Activated T-cell treated with anti-CD3 and anti-CD28 coated beads, Interleukin-2, amount 50 U/mL, for 72 hours (primary cell): ENCODE data around the gene CALHM4. TPM values are rescaled to one million over a fixed set of nuclear protein-coding genes. Genes with fewer than 3 reads are reported as not detected.

Experiments used
- ATAC-seq, 2 donors: fragments of 150-1000 bp; cut with Tn5 transposase; replicated peaks in 1 of 2; 2 replicates each; pipeline ENCODE4 v1.10.0; 2021; ENCODE audit warnings: moderate library complexity in 2 of 2, mild to moderate bottlenecking in 1 of 2
- DNase-seq, 2 donors: peaks; one replicate each; pipeline ENCODE4 v3.0.0; 2021 to 2022; ENCODE audit warnings: mixed read lengths in 1 of 2
- H3K27ac Mint-ChIP-seq: one replicate; pipeline ENCODE4 v1.8.0; 2022; ENCODE audit warnings: mild to moderate bottlenecking, moderate library complexity, mixed read lengths
- H3K27me3 Mint-ChIP-seq: one replicate; pipeline ENCODE4 v1.8.0; 2022; ENCODE audit warnings: low read depth, mixed read lengths
- H3K36me3 Mint-ChIP-seq, 2 donors: one replicate each; pipeline ENCODE4 v1.8.0; 2022; ENCODE audit warnings: mixed read lengths in 2 of 2, mild to moderate bottlenecking in 1 of 2; ENCODE audit not compliant: insufficient read depth in 2 of 2
- H3K4me1 Mint-ChIP-seq: one replicate; pipeline ENCODE4 v1.8.0; 2022; ENCODE audit warnings: low read depth, mixed read lengths
- H3K4me3 Mint-ChIP-seq, 2 donors: one replicate each; pipeline ENCODE4 v1.8.0; 2022; ENCODE audit warnings: mild to moderate bottlenecking in 2 of 2, mixed read lengths in 2 of 2, moderate library complexity in 2 of 2
- H3K9me3 Mint-ChIP-seq, 2 donors: one replicate each; pipeline ENCODE4 v1.8.0; 2022; ENCODE audit warnings: mixed read lengths in 2 of 2
- total RNA-seq, 2 donors: library from RNA; stranded (reverse); gene quantifications; one replicate each; pipeline ENCODE4 v1.2.3, GENCODE V29; 2022

The CALHM4 gene
- total RNA-seq, 2 donors from 2014 or later, result not detected

- Mint-ChIP-seq H3K4me3 (no peak overlapping the region), H3K27me3 (peaks cover 39% of the 10 kb centered on the region), H3K36me3 (no peaks in the 10 kb centered on the region)
These were observed 24.8 kb upstream of the CALHM4 start for GRCh38 chr6:116528780-116529179.

DNA sequence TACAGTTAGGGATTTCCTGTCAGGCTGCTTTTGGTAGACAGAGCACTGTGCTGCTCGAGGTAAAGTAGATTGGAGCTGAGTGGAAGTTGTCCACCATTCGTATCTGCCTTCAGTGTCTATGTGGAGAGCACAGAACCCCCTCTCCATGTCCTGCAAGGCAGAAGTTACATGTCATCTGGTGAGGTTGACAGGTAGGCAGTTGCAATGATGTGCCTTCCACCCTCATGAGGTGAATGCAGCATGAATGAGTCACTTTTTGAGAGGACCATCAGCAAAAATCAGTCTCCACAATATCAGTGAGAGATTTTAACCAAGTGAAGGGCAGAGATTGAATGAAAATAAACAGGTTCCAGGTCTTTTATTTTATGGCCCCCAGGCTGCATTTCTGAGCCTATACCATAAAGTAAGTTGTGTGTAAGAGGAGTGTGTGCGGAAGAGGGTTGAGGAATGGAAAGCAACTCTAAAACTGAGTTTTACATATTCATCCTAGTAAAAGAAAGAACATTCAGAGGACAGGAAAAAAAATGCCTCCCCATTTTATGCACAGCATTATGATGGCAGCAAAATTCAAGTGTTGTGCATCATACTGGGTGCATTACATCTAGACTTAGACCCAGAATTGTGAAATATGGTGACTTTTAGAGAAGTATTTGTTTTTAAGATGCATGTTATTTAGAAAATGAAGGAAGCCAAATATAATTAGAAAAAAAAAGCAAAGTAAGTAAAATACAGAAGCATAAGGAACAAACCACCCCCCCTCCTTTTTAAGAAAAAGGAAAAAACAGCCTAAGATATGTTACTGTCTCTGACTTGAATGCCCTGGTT, 23.9 kb upstream of the CALHM4 start:
- Mint-ChIP-seq H3K9me3 (no peaks in the 10 kb centered on the region), H3K36me3 (no peaks in the 10 kb centered on the region), H3K27me3 (peaks cover 40% of the 10 kb centered on the region), H3K4me1 (no peaks in the 10 kb centered on the region), H3K4me3 (no peak overlapping the region), H3K27ac (no peak overlapping the region)
- DNase-seq, result no peak
- ATAC-seq, result no peak

More at GRCh38 chr6:116528780-116529179, 24.8 kb upstream of the CALHM4 start:
- Mint-ChIP-seq H3K9me3 (no peaks in the 10 kb centered on the region), H3K4me1 (no peaks in the 10 kb centered on the region), H3K27ac (no peak overlapping the region)
- DNase-seq (no peak), ATAC-seq (no peak)

- no peak for ATAC-seq
- no peak overlapping the region for H3K27ac Mint-ChIP-seq
- no peaks in the 10 kb centered on the region for H3K4me1 Mint-ChIP-seq
- peaks cover 40% of the 10 kb centered on the region for H3K27me3 Mint-ChIP-seq
- no peak for DNase-seq
- H3K36me3 Mint-ChIP-seq, result no peaks in the 10 kb centered on the region
- H3K4me3 Mint-ChIP-seq, result no peak overlapping the region
- no peaks in the 10 kb centered on the region for H3K9me3 Mint-ChIP-seq
These were observed 23.1 kb upstream of the CALHM4 start for GRCh38 chr6:116530436-116530835.

GRCh38 chr6:116531675-116532570, 21.6 kb upstream of the CALHM4 start:
- H3K4me1 Mint-ChIP-seq, result no peaks in the 10 kb centered on the region
- peak; percentile 59 to 62 for DNase-seq
- H3K36me3 Mint-ChIP-seq, result no peaks in the 10 kb centered on the region
- peak; percentile 85 to 86 for ATAC-seq
- H3K9me3 Mint-ChIP-seq, result no peaks in the 10 kb centered on the region
- H3K27ac Mint-ChIP-seq, result no peak overlapping the region
- H3K4me3 Mint-ChIP-seq, result no peak overlapping the region
- H3K27me3 Mint-ChIP-seq, result peaks cover 40% of the 10 kb centered on the region

- peaks cover 40% of the 10 kb centered on the region for H3K27me3 Mint-ChIP-seq
- H3K4me3 Mint-ChIP-seq, result no peak overlapping the region
- ATAC-seq (no peak), DNase-seq (no peak)
- no peak overlapping the region for H3K27ac Mint-ChIP-seq
- H3K4me1 Mint-ChIP-seq, result no peaks in the 10 kb centered on the region
- H3K9me3 Mint-ChIP-seq, result no peaks in the 10 kb centered on the region
- H3K36me3 Mint-ChIP-seq, result no peaks in the 10 kb centered on the region
These were observed 20.2 kb upstream of the CALHM4 start for GRCh38 chr6:116533233-116533957.

GRCh38 chr6:116535109-116535508, 18.4 kb upstream of the CALHM4 start:
- ATAC-seq (no peak), DNase-seq (no peak)
- H3K9me3 Mint-ChIP-seq, result no peaks in the 10 kb centered on the region
- H3K4me3 Mint-ChIP-seq, result no peak overlapping the region
- no peaks in the 10 kb centered on the region for H3K36me3 Mint-ChIP-seq
- no peaks in the 10 kb centered on the region for H3K4me1 Mint-ChIP-seq
- H3K27me3 Mint-ChIP-seq, result peaks cover 38% of the 10 kb centered on the region
- H3K27ac Mint-ChIP-seq, result no peak overlapping the region

- no peak overlapping the region for H3K27ac Mint-ChIP-seq
- H3K4me1 Mint-ChIP-seq, result no peaks in the 10 kb centered on the region
- H3K27me3 Mint-ChIP-seq, result peaks cover 42% of the 10 kb centered on the region
- no peaks in the 10 kb centered on the region for H3K36me3 Mint-ChIP-seq
- no peaks in the 10 kb centered on the region for H3K9me3 Mint-ChIP-seq
- H3K4me3 Mint-ChIP-seq, result no peak overlapping the region
- DNase-seq (peak; percentile 18 to 38), ATAC-seq (peak; percentile 54 to 60)
These were observed 17.3 kb upstream of the CALHM4 start for GRCh38 chr6:116536216-116536621.

DNA sequence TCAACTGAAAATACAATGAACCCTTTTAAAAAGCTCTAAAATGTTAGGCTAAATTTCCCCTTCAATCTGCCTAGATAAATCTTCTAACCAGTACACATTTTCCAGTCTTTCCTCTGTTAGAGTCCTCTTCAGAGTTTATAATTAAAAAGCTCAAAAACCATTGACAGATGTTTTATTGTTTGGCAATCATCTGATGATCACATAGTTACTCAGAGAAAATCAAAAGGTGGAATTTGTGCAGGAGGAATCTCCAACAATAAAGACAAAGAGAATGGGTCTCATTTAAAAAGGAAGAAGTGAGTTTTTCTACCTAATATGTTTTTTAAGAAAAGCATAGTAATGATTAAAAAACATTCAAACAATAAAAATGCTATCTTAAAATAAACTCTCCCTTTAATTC, 11.1 kb upstream of the CALHM4 start:
- peaks cover 49% of the 10 kb centered on the region for H3K27me3 Mint-ChIP-seq

GRCh38 chr6:116543149-116543548, 10.4 kb upstream of the CALHM4 start:
- Mint-ChIP-seq H3K4me3 (no peak overlapping the region), H3K27me3 (peaks cover 49% of the 10 kb centered on the region), H3K9me3 (no peaks in the 10 kb centered on the region), H3K27ac (no peak overlapping the region), H3K4me1 (no peaks in the 10 kb centered on the region), H3K36me3 (no peaks in the 10 kb centered on the region)
- DNase-seq, result no peak
- no peak for ATAC-seq

More for the DNA sequence above, 11.1 kb upstream of the CALHM4 start:
- DNase-seq (no peak), ATAC-seq (no peak)
- no peak overlapping the region for H3K4me3 Mint-ChIP-seq
- no peaks in the 10 kb centered on the region for H3K4me1 Mint-ChIP-seq
- no peaks in the 10 kb centered on the region for H3K36me3 Mint-ChIP-seq
- no peaks in the 10 kb centered on the region for H3K9me3 Mint-ChIP-seq
- H3K27ac Mint-ChIP-seq, result no peak overlapping the region

DNA sequence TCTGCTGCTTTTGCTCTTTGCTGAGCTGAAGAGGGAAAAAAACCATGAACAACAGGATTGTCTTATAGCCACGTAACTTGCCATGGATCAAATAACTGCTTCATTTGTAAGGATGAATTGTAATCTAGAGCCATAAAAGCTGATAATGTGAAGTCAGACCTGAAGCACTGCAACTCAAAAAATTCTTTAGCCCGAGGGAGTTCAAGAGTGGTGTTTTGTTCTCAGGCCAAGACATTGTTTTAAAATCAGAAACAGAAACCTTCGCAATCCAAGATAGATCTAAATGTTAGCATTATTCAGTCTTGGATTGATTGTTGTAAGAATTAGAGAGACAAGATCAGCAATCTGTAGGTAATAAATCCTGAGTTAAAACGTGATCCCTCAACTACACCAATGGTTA, 7.9 kb upstream of the CALHM4 start, which contains the start of gene TRAPPC3L:
TRAPPC3L (minus strand) TSS at position 34 of the 400 bp plus-strand sequence. CDS start 170 bp downstream, outside the sequence.
- Mint-ChIP-seq H3K4me3 (no peak within 1 kb of the TSS), H3K36me3 (no peaks in the 10 kb centered on the region), H3K4me1 (no peaks in the 10 kb centered on the region), H3K27ac (no peak within 1 kb of the TSS), H3K9me3 (no peaks in the 10 kb centered on the region), H3K27me3 (peaks cover 35% of the 10 kb centered on the region)
- ATAC-seq (no peak), DNase-seq (no peak)

DNA sequence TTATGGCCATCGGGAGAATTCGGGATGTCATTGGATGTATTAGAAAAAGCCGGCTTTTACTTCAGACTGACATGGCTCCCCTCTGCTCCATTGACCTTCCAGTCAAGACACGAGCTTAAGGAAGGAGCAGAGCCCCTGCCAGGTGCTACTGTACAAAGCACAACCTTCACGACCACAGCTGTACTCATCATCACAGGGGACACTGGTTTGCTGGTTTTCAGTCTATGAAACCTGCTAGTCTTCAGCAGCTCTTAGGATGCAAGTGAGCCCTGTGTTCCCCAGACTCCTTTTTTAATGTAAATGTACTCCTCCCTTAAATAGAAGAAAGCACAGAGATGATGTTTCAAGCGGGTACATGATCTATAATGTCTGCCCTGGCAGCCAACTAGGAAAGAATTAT, 6.2 kb upstream of the CALHM4 start:
- Mint-ChIP-seq H3K4me1 (no peaks in the 10 kb centered on the region), H3K9me3 (no peaks in the 10 kb centered on the region), H3K4me3 (no peak overlapping the region), H3K36me3 (no peaks in the 10 kb centered on the region), H3K27me3 (peaks cover 30% of the 10 kb centered on the region), H3K27ac (no peak overlapping the region)
- ATAC-seq (no peak), DNase-seq (no peak)

DNA sequence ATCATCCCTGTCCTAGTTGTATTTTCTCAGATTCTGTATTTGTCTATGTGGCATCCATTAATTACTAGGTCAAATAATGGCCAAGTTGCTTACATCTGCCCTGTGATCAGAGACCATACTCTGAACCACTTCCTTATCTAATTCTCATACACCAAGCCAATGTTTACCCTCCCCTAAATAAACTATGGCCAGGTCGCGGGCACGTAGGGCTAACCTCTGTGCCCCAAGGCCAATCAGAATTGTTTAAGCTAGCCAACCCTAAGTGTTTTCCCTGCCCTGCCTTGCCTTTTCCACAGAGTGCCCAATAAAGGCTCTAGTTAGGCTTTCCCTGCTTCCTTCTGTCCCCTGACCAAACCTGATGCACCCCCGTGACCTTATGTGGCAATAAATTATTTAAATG, 2.8 kb upstream of the CALHM4 start:
- Mint-ChIP-seq H3K4me1 (no peaks in the 10 kb centered on the region), H3K36me3 (no peaks in the 10 kb centered on the region), H3K4me3 (no peak overlapping the region), H3K9me3 (no peaks in the 10 kb centered on the region), H3K27ac (no peak overlapping the region), H3K27me3 (peaks cover 13% of the 10 kb centered on the region)
- DNase-seq, result no peak
- no peak for ATAC-seq

DNA sequence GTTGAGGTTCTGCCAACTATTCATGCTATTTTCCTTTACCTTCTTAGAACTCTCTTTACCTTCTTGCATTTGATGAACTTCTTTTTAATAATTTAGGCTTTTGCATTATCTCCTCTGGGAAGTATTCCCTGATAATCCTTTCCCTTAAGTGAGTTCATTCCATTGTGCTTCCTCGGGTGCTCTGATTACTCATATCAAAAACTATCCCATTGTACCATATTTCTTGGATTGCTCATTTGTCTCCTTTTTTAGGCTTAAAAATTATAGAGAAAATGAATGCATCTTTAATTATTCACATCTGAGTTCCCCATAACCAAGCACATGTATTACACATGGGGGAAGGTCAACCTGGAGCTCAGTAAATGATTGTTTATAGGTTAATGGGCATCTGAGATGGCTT, 2.5 kb downstream of the CALHM4 start:
- ATAC-seq, result no peak
- H3K27me3 Mint-ChIP-seq, result peaks cover under 1% of the 10 kb centered on the region
- H3K4me3 Mint-ChIP-seq, result no peak overlapping the region
- no peak for DNase-seq
- H3K4me1 Mint-ChIP-seq, result no peaks in the 10 kb centered on the region
- no peaks in the 10 kb centered on the region for H3K36me3 Mint-ChIP-seq
- no peaks in the 10 kb centered on the region for H3K9me3 Mint-ChIP-seq
- H3K27ac Mint-ChIP-seq, result no peak overlapping the region
